ENCODE data around the gene ANTKMT. TPM values are rescaled to one million over a fixed set of nuclear protein-coding genes. Genes with fewer than 3 reads are reported as not detected.
A peak's percentile ranks its signal among the peaks of the same experiment; 100 is the strongest.

Gene ANTKMT
- total RNA-seq, 1 donor from 2014 or later, result 44.9 TPM

- H3K4me3 Mint-ChIP-seq (ENCODE audit: low read depth), result no peak overlapping the region
- no peak for DNase-seq (ENCODE audit: low spot score, unreplicated experiment)
- H3K9me3 Mint-ChIP-seq (ENCODE audit: low read depth), result peaks cover 4% of the 10 kb centered on the region
- no peaks in the 10 kb centered on the region for H3K36me3 Mint-ChIP-seq (ENCODE audit: insufficient read depth)
- peaks cover 13% of the 10 kb centered on the region for H3K27me3 Mint-ChIP-seq
- no peak for TF ChIP-seq CTCF (IDR thresholded peaks at IDR 0.05; ENCODE audit: unreplicated experiment)
- H3K27ac Mint-ChIP-seq, result peak overlapping the region; percentile 53
- H3K4me1 Mint-ChIP-seq (ENCODE audit: low read depth), result peaks cover 3% of the 10 kb centered on the region
These were observed 38.4 kb downstream of the ANTKMT start for GRCh38 chr16:759110-759910.

- no peak overlapping the region for H3K4me3 Mint-ChIP-seq (ENCODE audit: low read depth)
- no peaks in the 10 kb centered on the region for H3K36me3 Mint-ChIP-seq (ENCODE audit: insufficient read depth)
- TF ChIP-seq CTCF (IDR thresholded peaks at IDR 0.05; ENCODE audit: unreplicated experiment), result no peak
- peaks cover 4% of the 10 kb centered on the region for H3K9me3 Mint-ChIP-seq (ENCODE audit: low read depth)
- no peak for DNase-seq (ENCODE audit: low spot score, unreplicated experiment)
- H3K27me3 Mint-ChIP-seq, result peaks cover 13% of the 10 kb centered on the region
- peaks cover 3% of the 10 kb centered on the region for H3K4me1 Mint-ChIP-seq (ENCODE audit: low read depth)
- no peak overlapping the region for H3K27ac Mint-ChIP-seq
These were observed 39.1 kb downstream of the ANTKMT start for GRCh38 chr16:760065-760464.

GRCh38 chr16:760545-761343 lies 39.8 kb downstream of the ANTKMT start, which contains the start of gene MSLN:
Gene MSLN (plus strand): TSS chr16:760734. CDS start chr16:762681, 1,947 bp downstream.
- H3K4me1 Mint-ChIP-seq (ENCODE audit: low read depth), result peaks cover 3% of the 10 kb centered on the region
- peak within 1 kb of the TSS; percentile 53 for H3K27ac Mint-ChIP-seq
- H3K27me3 Mint-ChIP-seq, result peaks cover 13% of the 10 kb centered on the region
- peaks cover 4% of the 10 kb centered on the region for H3K9me3 Mint-ChIP-seq (ENCODE audit: low read depth)
- H3K4me3 Mint-ChIP-seq (ENCODE audit: low read depth), result no peak within 1 kb of the TSS
- no peaks in the 10 kb centered on the region for H3K36me3 Mint-ChIP-seq (ENCODE audit: insufficient read depth)
- TF ChIP-seq CTCF (IDR thresholded peaks at IDR 0.05; ENCODE audit: unreplicated experiment), result no peak
- DNase-seq (ENCODE audit: low spot score, unreplicated experiment), result no peak

- Mint-ChIP-seq H3K36me3 (ENCODE audit: insufficient read depth) (no peaks in the 10 kb centered on the region), H3K4me1 (ENCODE audit: low read depth) (peaks cover 3% of the 10 kb centered on the region)
- no peak for TF ChIP-seq CTCF (IDR thresholded peaks at IDR 0.05; ENCODE audit: unreplicated experiment)
These were observed 40.9 kb downstream of the ANTKMT start for GRCh38 chr16:761625-762513.

More at GRCh38 chr16:761625-762513, 40.9 kb downstream of the ANTKMT start:
- Mint-ChIP-seq H3K9me3 (ENCODE audit: low read depth) (no peaks in the 10 kb centered on the region), H3K27ac (no peak overlapping the region), H3K4me3 (ENCODE audit: low read depth) (no peak overlapping the region), H3K27me3 (peaks cover 8% of the 10 kb centered on the region)
- no peak for DNase-seq (ENCODE audit: low spot score, unreplicated experiment)

Measured in progenitor cell of endocrine pancreas (in vitro differentiated cells).